ENCODE data around the gene INTS4. TPM values are rescaled to one million over a fixed set of nuclear protein-coding genes. Genes with fewer than 3 reads are reported as not detected.
"Not testable (repeated sequence)": the region's sequence is repeated elsewhere in the genome, so short reads cannot be mapped to it uniquely, and the experiment has no call there.

Gene INTS4
- total RNA-seq, 3 donors from 2014 or later (not counting 1 experiment from before 2014, with no cell fraction given): 65.2 to 97.8 (median 67.5) TPM

- intact Hi-C loops (cut with micrococcal nuclease); ATAC-seq; H3K27ac Mint-ChIP-seq; H3K27me3 ChIP-seq (ENCODE audit: control insufficient read depth, insufficient read depth, low read length); H3K4me3 Mint-ChIP-seq; H3K4me3 ChIP-seq (ENCODE audit: low read length); H3K27me3 Mint-ChIP-seq (ENCODE audit: low read depth in 2 of 2); DNase-seq; H3K27ac ChIP-seq (ENCODE audit: low read length); H3K4me1 ChIP-seq (ENCODE audit: control insufficient read depth, insufficient read depth, low read length); H3K4me1 Mint-ChIP-seq; H3K9me3 Mint-ChIP-seq; H3K36me3 Mint-ChIP-seq; H3K9me3 ChIP-seq (ENCODE audit: control insufficient read depth, insufficient read depth, low read length): not testable (repeated sequence)
- peaks cover 19% of the 10 kb centered on the region for H3K36me3 ChIP-seq (ENCODE audit: control insufficient read depth, insufficient read depth, low read length)
- 94% methylated on average over 4 of the region's 5 CpGs for WGBS (ENCODE audit: insufficient coverage)
Measured at GRCh38 chr11:77889045-77889444, 105.4 kb downstream of the INTS4 start.

DNA sequence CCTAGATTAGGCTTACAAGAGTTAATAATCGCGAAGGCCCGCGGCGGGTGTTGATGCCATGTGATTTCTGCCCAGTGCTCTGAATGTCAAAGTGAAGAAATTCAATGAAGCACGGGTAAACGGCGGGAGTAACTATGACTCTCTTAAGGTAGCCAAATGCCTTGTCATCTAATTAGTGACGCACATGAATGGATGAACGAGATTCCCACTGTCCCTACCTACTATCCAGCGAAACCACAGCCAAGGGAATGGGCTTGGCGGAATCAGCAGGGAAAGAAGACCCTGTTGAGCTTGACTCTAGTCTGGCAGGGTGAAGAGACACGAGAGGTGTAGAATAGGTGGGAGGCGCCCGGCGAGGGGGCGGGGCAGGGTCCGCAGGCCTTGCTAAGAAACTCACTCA, 108.1 kb downstream of the INTS4 start:
- no peak overlapping the region for H3K27ac ChIP-seq (ENCODE audit: low read length)
- TF ChIP-seq CTCF (IDR thresholded peaks at IDR 0.05): no peak
- Mint-ChIP-seq H3K4me3 (no peak overlapping the region), H3K9me3 (no peaks in the 10 kb centered on the region), H3K4me1 (no peaks in the 10 kb centered on the region), H3K36me3 (peaks cover 7% of the 10 kb centered on the region), H3K27me3 (ENCODE audit: low read depth in 2 of 2) (no peaks in the 10 kb centered on the region), H3K27ac (no peak overlapping the region)
- no peak for DNase-seq
- no peaks in the 10 kb centered on the region for H3K27me3 ChIP-seq (ENCODE audit: control insufficient read depth, insufficient read depth, low read length)
- no peaks in the 10 kb centered on the region for H3K9me3 ChIP-seq (ENCODE audit: control insufficient read depth, insufficient read depth, low read length)
- intact Hi-C loops (cut with micrococcal nuclease): no loop called here
- ATAC-seq: no peak
- 98% methylated on average over 17 of the region's 18 CpGs for WGBS (ENCODE audit: insufficient coverage)
- no peaks in the 10 kb centered on the region for H3K4me1 ChIP-seq (ENCODE audit: control insufficient read depth, insufficient read depth, low read length)
- H3K4me3 ChIP-seq (ENCODE audit: low read length): no peak overlapping the region
- peaks cover 37% of the 10 kb centered on the region for H3K36me3 ChIP-seq (ENCODE audit: control insufficient read depth, insufficient read depth, low read length)

DNA sequence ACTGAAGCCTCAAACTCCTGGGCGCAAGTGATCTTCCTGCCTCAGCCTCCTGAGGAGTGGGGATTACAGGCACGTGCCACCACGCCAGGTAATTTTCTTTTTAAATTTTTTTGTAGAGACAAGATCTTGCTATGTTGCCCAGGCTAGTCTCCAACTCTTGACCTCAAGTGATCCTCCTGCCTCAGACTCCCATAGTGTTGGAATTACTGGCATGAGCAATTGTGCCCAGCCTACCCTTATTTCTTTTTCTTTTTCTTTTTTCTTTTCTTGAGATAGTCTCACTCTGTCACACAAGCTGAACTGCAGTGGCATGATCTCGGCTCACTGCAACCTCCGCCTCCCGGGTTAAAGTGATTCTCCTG, 109.7 kb downstream of the INTS4 start:
- no peaks in the 10 kb centered on the region for H3K27me3 ChIP-seq (ENCODE audit: control insufficient read depth, insufficient read depth, low read length)
- no peak overlapping the region for H3K27ac Mint-ChIP-seq
- H3K4me3 ChIP-seq (ENCODE audit: low read length): no peak overlapping the region
- no peaks in the 10 kb centered on the region for H3K9me3 ChIP-seq (ENCODE audit: control insufficient read depth, insufficient read depth, low read length)
- TF ChIP-seq CTCF (IDR thresholded peaks at IDR 0.05): no peak
- intact Hi-C loops (cut with micrococcal nuclease): no loop called here
- no peaks in the 10 kb centered on the region for H3K4me1 ChIP-seq (ENCODE audit: control insufficient read depth, insufficient read depth, low read length)
- peaks cover 42% of the 10 kb centered on the region for H3K36me3 ChIP-seq (ENCODE audit: control insufficient read depth, insufficient read depth, low read length)
- 98% methylated on average over 6 of the region's 6 CpGs for WGBS (ENCODE audit: insufficient coverage)
- ATAC-seq: no peak
- no peak overlapping the region for H3K27ac ChIP-seq (ENCODE audit: low read length)
- H3K36me3 Mint-ChIP-seq: peaks cover 7% of the 10 kb centered on the region
- peaks cover 4 to 11% of the 10 kb centered on the region in 2 donors for H3K4me1 Mint-ChIP-seq
- DNase-seq: no peak
- no peaks in the 10 kb centered on the region for H3K9me3 Mint-ChIP-seq
- H3K4me3 Mint-ChIP-seq: no peak overlapping the region
- H3K27me3 Mint-ChIP-seq (ENCODE audit: low read depth in 2 of 2): no peaks in the 10 kb centered on the region

DNA sequence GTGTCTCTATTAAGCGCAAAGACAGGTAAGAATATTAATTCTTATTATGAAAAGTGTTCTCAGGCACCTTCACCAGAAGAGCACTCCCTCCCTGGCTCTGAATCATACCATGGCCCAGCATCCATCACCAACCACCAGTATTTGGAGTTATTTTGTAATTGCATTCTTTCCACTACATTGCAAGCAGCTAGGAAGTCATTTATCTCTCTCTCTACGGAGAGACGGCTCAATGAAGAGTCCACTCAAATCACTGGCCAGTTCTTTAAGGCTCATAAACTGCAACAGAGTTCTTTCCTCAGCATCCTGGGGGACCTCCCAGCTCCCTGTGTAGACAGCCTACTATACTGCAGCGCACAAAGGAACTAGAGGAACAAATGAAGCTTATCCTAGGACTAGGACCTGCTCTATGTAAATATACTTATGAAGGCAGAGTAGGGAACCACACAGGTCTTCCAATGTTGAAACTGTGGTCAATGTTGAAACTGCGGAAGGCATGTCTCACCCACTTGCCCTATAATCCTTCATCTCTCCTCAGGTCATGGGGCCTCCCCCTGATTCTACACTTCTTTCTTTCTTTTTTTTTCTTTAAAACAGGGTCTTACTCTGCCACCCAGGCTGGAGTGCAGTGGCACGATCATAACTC, 110.2 kb downstream of the INTS4 start:
- H3K4me3 Mint-ChIP-seq: no peak overlapping the region
- no peak overlapping the region for H3K27ac ChIP-seq (ENCODE audit: low read length)
- intact Hi-C loops (cut with micrococcal nuclease): no loop called here
- peaks cover 9 to 16% of the 10 kb centered on the region in 2 donors for H3K4me1 Mint-ChIP-seq
- ATAC-seq (no peak), DNase-seq (no peak)
- H3K27ac Mint-ChIP-seq: no peak overlapping the region
- H3K4me1 ChIP-seq (ENCODE audit: control insufficient read depth, insufficient read depth, low read length): no peaks in the 10 kb centered on the region
- no peak for TF ChIP-seq CTCF (IDR thresholded peaks at IDR 0.05)
- no peak overlapping the region for H3K4me3 ChIP-seq (ENCODE audit: low read length)
- peaks cover 44% of the 10 kb centered on the region for H3K36me3 ChIP-seq (ENCODE audit: control insufficient read depth, insufficient read depth, low read length)
- H3K9me3 Mint-ChIP-seq: no peaks in the 10 kb centered on the region
- H3K36me3 Mint-ChIP-seq: peaks cover 7% of the 10 kb centered on the region
- H3K9me3 ChIP-seq (ENCODE audit: control insufficient read depth, insufficient read depth, low read length): no peaks in the 10 kb centered on the region
- no peaks in the 10 kb centered on the region for H3K27me3 Mint-ChIP-seq (ENCODE audit: low read depth in 2 of 2)
- no peaks in the 10 kb centered on the region for H3K27me3 ChIP-seq (ENCODE audit: control insufficient read depth, insufficient read depth, low read length)
- 96% methylated on average over 5 of the region's 6 CpGs for WGBS (ENCODE audit: insufficient coverage)

Data from natural killer cell (primary cell).